Activated naive CD8-positive, alpha-beta T cell treated with anti-CD3 and anti-CD28 coated beads, Interleukin-2, amount 50 U/mL, for 16 hours (primary cell): ENCODE measurements around the gene ATP12A.
A peak's percentile ranks its signal among the peaks of the same experiment; 100 is the strongest.

Experiments
- DNase-seq: peaks from one replicate; pipeline ENCODE4 v3.0.0-alpha.2; 2020; ENCODE audit warnings: low read depth, low spot score

The ATP12A gene

DNA sequence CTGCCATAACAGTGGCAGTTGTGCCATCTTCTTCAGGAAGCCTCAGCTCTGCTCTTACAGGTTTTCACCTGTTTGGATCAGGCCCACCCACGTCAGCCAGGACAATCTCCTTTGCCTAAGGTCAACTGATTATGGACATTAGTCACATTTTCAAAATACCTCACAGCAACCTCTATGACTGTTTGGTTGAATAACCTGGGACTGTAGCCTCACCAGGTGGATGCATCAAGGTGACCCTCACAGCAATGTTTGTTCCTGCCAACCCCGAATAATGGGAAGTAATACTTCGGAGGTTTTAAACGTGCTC, 17.2 kb upstream of the ATP12A start:
- no peak for DNase-seq

DNA sequence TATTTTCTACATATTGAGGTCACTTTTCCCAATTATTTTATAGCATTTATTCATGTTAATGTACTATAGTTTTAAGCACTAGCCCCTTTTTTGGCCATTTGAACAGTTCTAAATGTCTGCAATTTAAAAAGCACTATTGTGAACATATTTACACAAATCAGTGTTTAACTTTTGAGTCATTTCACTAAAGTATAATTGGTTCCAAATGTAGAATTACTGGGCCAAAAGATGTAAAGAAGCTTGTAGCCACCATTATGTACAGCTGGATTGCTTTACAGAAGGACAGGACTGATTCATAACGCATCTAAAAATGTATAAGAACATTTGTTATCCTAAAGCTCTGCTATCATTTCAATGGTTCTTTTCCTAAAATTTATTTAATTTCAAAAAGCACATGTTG, 16.6 kb upstream of the ATP12A start:
- no peak for DNase-seq

DNA sequence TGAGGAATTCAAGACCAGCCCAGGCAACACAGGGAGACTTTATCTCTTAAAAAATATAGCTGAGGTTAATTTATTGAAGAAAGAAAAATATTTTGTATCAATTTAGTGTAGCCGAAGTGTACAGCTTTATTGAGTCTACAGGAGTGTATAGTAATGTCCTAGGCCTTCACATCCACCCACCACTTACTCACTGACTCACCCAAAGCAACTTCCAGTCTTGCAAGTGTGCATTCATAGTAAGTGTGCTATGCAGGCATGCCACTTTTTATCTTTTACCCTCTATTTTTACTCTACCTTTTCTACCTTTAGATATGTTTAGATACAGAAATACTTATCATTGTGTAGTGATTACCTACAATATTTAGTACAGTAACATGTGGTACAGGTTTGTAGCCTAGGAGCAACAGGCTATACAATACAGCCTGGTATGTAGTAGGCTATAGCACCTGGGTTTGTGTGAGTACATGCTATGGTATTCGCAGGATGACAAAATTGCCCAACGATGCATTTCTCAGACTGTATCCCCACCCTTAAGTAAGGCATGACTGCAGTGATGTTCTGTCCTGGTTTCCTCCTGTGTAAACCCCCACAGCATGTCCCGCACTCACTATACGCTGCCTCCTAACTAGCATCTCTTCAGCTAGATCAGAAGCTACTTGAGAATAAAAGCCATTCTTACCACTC, 15.3 kb upstream of the ATP12A start:
- no peak for DNase-seq

DNA sequence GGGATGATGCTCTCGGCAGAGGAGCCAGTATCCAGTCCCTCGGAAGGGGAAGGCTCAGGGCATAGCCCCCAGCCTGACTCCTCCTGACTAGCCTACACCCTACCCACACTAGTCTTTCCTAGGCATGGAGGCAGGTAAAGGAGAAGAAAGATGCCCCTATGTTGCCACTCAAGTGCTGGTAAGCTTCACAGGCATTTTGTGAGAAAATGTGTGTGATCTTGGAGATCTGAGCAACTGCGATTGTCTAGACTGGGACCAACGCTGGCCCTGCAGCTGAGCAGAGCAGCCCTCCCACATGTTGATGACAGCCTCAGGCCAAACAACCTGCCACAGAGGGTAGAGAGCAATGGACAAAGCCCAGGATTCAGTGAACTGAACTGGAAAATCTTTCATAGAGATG, 11.7 kb upstream of the ATP12A start:
- no peak for DNase-seq

DNA sequence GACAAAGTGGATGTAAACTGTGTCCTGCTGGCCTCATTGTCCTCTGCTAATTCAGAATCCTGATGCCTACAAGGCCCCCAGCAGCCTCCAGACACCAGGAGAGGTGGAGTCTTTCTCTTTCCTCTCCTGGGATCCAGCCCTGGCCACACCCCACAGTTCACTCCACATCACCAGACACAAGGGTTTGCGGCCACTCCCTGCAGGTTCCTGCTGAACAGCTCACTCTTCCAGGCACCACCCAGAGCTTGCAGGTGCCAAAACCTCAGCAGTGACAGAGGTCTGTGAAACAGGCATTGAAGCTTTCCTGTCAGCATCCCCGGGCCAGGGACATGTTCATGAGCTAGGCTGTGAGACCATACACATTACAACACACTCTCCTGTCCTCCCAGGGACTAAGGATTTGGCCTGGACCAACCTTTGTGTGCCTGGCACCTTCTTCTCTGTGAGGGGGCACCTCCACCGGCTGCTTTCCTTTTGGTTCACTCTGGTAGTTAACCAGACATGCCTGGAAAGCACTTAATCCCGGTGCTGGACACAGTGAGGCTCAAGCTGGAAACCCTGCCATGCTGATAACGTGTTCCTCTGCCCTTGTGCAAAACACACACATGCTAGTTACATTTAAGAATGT, 11.1 kb upstream of the ATP12A start:
- no peak for DNase-seq

DNA sequence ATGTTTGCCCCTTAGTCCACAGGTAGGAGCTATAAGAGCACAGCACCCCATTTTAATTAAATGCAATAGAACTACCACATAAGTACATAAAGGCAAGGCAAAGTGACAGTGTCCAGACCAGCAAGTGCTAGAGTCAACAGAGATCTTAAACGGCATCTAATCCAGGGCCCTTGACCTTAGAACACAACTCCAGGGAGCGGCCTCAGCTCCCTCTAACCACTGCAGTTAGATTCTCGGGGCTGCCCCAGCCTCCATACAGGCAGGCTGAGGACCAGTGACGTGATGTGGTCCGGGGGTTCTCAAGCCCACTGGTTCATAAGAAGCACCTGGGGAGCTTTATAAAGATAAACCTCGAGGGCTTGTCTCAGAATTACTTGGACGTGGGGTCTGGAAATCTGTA, 10.0 kb upstream of the ATP12A start:
- no peak for DNase-seq

DNA sequence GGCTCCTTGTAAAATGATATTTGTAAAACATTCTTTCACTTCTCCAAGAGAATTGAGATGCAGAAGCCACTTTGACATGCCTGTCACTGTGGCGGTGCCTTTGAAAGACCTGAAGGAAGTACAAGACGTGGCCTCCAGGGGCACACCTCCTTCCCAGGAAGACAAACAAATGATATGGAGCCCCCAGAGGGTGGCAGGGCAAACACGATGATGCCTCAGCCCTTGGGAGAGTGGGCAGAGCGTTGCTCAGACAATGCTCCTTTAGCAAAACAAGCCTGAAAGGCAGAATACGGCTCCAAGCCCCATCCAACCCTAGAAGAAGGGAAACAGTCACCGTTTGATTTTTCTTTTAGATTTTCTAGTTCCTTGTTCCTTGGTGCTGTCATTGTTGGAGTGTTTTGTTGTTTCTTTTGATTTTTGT, 9.2 kb upstream of the ATP12A start:
- no peak for DNase-seq

DNA sequence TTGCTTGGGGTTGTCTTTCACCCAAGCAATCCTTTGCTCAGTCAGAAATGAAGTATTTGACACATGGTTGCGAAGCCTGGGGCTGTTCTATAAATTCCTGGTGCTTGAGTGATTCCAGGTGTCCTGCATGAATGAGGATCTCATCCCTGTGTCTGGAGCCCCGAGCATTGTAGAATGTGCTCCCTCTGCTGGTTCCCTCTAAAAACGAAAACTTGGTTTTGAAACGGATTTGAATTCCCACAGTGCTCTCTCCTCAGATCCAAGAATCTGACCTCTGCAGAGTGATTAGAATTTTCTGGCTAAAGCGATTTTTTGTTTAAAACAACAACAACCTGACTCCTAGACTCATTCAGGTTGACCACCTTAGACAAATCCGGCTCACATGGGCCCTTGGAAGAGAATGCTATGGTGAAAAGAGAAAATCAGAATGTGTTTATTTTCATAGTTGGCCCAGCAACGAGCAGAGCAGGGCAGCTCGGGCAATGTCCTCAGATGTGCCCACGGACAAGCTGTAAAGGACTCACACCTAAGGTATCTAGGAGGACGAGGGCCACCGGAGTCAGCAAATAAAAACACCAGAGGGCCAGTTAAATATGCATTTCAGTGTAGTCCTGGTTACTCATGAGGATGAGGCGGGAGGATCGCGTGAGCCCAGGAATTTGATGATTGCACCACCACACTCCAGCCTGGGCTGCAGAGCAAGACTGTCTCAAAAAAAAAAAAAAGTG, 8.7 kb upstream of the ATP12A start:
- no peak for DNase-seq

DNA sequence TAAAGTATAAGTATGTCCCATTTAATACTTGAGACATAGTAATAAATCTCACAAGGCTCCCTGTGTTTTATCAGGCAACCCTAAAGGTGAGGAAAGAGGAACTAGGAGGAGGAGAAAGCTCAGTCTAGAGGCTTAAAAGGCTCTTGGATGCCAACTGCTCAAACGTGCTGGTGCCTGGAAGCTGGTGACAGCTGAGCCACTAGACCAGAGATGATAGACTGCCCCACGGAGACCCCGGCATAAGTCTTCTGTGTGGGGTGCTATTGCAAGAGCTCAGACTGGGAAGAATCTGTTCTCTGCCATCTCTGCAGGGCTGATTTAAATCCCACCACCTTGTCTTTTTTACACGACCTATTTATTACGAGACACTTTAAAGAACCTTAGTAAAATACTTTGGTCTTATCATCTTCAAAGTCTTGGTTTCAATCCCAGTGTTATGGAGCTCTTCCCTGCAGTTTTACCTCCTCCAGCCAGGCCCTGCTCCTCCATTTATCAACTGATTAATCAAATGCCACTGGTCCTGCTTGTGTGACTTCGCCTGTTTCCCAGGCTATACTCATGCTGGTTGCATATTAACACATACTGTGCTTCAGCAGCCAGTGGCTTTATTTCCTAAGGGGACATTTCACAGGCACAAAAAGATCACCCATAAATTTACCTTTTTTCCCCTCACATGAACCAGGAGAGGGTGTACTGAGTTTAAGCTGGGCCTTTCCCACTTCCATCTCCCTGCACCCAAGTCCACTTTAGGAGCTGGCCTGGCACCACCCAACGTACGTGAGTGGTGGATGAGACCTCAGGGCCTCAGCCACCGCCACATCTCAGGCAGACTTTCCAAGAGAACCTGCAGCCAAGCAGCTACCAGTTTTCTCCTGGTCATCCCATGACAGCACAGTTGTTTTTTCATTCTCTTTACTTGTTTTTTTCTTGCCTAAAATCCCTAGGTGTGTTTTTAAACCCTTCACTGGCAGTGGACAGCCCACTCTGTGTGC, 7.8 kb upstream of the ATP12A start:
- DNase-seq: no peak

DNA sequence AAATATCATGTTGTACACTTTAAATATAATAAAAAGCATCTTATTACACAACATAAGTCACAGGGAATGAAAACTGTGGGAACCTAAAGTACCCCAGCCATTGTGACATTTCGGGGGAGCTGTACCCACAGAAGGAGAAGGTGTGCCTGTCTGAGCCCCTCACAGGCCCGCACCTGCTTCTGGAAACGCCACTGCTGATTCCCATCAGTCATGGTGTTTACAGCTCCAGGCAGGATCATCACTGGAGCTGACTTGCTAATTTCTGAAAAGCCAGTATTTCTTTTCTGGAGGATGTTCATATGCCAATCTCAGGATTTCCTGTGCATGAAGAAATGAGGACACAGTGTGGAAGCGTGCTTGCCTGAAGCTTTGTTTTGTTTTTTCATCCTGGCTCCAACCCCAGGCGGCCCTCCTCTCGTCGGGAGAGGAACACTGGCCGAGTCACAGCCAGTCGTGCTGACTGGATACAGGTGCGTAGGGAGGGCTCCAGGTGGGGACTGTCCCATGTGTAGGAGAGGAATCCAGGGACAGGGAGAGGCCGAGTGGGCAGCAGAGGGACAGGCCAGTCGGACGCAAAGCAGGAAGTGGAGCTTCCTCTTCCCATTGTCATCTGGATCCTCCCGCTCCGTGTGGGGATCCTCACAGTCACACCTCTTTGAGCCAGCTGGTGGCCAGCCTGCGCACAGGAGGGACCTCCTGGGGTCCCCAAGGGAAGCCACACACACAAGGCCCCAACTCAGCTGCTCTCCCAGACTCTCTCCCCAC, 4.2 kb upstream of the ATP12A start:
- DNase-seq: no peak

DNA sequence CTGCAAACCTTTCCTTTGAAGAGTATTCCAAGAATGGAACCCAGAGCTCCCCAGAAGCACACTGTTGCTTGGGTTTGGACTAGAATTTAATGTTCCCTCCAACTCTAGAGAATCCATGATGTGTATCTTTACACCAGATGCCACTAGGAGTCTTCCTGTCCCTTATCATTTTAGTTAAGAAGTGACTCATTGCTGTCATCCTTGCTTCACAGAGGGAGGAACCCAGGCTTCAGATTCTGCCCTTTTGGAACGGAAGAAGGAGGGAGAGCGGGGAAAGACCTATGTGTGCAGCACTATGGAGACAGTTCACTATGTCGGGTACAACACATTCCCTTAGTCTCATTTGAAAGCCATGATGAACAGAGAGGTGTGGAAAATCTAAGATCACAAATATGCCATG, 2.1 kb upstream of the ATP12A start:
- no peak for DNase-seq

DNA sequence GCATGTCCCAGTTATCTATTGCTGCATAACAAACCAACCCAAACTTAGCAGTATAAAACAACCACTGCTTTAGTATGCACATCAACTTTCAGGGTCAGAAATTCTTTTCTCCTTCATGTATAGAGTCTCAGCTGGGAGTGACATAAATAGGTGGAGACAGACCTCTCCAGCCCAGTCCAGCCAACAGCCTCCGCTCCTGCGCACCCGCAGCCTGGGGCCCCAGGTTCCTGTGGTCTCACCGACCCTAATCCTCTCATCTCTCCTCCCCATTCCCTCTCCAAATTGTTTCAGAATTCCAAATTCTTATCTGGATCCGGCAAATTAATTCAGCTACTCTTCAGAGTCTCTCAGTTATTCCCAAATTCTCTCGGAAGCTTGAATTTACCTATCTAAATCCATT, 522 bp upstream of the ATP12A start:
- no peak for DNase-seq

DNA sequence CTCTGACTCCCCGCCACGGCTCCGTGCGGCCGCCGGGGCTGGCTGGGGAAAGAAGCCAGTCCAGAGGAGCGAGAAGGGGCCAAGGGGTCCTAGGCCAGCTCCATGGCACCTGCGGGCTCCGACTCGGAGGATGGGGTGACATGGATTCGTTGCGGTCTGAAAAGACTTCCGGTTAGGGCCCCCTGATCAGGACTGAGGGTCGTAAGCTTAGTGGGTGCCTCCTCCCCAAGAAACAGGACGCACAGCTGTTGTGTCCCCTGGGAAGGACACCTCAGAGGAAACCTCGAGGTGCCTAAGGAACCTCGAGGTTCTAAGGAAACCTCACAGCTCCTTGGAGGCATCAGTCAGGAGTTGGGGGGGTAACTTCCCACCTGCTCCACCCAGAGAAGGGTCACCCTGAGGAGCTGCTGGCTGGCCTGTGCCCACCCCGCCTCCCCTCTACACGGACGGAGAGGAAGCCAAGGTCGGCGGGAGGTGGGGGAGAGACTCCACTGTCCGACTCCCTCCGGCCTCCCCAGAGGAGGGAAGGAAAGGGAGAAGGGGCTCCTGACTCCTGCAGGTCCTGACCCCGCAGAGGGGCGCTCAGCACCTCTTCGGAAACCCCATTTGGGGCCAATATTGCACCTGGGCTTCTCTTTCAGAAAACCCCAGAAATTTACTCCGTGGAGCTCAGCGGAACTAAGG, 855 bp downstream of the ATP12A start:
- DNase-seq: no peak

DNA sequence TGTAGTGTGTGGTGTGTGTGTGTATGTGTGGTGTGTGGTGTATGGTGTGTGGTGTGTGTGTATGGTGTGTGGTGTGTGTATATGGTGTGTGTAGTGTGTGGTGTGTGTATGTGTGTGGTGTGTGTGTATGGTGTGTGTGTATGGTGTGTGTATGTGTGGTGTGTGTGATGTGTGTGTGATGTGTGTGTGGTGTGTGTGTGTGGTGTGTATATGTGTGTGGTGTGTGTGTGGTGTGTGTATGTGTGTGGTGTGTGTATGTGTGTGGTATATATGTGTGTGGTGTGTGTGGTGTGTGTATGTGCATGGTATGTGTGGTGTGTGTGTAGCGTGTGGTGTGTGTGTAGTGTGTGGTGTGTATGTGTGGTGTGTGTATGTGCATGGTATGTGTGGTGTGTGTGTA, 1.7 kb downstream of the ATP12A start:
- DNase-seq: no peak

DNA sequence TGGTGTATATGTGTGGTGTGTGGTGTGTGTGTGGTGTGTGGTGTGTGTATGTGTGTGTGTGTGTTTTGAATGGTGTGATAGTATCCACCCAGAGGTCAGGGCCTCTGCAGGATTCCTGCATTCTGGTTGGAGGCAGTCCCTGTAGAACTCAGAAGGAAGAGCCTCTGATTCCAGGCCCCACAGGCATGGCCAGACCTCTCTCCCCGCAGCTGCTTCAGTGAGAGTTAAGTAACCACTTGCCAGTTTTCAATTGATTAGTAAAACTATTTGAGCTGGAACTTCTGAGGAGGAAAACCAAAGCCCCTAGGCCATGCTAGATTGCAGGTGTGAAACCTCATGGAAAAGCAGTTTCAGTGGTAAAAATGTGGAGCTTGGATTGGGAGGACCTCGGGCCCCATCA, 2.1 kb downstream of the ATP12A start:
- DNase-seq: no peak

DNA sequence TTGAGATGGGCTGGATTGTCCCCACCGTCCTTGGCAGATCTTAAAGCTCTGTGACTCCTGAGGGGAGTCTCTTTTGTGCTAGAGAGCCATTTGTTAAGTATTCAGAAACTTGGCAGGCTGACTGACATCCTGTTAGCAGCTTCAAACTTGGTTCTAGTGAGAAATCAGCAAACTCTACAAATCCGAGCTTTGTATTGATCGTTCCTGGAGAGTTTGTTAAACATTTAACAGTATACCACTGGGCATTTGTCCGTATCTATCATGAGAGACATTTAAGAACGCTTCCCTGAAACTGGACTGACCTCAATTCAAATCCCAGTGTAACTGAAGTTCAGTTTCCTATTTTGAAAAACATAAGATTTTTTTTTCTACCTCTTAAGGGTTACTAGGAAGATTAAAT, 3.1 kb downstream of the ATP12A start:
- no peak for DNase-seq

DNA sequence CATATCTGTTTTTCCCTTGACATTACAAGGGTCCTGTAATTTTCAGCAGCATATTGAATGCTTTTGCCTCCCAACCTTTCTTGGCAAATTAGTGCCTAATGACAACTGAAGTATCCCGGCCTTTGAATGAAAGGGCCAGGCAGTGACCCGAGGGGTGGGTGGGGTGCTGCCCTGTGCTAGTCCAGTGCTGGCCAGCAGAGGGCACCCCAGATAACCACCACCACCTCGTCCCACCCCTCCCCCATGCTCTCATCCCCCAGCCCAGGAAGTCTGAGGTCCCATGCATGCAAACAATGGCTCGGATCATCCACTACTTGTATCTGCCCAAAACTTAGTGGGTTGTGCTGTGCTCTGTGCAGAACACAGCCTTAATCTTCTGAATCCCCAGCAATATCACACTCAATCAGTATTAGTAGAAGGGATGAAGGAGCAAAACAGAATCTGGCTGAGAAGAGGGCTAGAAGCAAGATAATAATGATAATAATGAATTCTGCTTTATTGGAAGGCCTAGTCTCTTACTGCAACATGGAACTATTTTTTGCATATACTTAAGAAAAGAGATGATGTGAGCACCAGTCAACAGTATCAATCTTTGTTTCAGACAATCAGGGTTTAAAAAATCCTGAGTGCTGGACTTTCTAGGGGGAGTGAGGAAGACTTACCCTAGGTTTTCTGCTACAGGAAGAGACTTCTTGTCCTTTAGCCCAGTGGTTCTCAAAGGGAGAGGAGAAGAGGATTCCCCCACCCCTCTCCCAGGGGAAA, 3.8 kb downstream of the ATP12A start:
- peak; percentile 24 for DNase-seq

DNA sequence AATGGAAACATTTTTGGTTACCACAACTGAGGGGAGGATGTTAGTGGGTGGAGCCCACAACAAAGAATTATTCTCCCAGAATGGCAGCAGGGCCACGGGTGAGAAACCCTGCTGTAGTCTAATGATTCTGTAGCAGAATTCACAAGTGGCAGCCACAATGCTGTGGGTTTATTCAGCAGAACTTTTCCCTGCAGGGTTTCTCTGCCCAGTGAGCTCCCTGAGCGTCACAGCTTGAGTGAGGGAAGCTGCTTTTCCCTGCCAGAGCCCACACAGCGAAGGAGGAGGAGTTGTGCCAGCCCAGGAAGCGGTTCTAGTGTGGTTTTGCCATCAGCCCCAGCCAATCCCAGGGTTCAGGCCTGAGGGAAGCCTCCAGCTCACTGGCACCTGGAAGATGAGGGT, 4.4 kb downstream of the ATP12A start:
- no peak for DNase-seq

DNA sequence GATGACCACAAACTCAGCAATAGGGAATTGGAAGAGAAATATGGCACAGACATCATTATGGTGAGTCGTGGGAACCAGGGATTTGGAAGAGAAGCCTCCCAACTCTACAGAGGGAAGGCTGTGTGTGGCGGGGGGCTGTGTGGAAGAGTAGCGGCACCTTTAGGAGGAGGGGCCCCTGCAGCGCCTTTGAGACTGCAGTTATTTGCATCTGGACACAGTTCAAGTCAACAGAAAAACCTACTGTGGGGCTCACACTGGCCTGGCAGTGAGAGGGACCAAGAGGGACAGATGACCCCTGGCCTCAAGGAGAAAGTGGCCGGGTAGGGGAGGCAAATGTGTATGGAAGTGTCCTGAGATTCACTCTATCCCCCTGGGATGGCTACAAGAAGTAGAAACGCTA, 5.1 kb downstream of the ATP12A start:
- no peak for DNase-seq

DNA sequence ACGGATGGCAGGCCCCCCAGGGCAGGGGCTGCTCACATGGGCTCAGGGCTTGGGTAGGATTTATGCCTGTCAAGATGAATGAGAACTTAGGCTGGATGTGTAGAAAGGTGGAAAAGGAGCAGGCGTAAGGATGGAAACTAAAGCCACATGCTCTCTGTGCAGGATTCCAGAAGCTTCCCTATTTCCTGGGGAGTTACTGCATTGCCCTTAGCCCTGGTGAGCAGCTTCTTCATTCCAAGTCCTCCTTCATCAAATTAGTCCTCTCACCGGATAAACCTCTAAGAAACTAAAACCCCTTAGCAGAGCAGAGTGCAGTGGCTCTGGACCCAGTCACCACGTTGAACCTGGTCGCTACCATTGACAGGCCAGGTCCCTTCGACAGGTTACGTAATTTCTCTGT, 7.4 kb downstream of the ATP12A start:
- DNase-seq: no peak
